Amygdala (tissue), 56 donors: ENCODE results near the gene SFRP2.
A peak's percentile ranks its signal among the peaks of the same experiment; 100 is the strongest.

Experiments used
- DNase-seq, 56 donors: peaks; one replicate each; lab custom pipeline; 2025; lab: John Stamatoyannopoulos, UW

Gene SFRP2

GRCh38 chr4:153733751-153734448 is 55.0 kb downstream of the SFRP2 start:
- DNase-seq, result no peak

GRCh38 chr4:153731239-153731638 is 57.6 kb downstream of the SFRP2 start:
- peak in 1 of 56 donors; percentile 1 for DNase-seq
